GM10266 (cell line): ENCODE measurements around the gene SVEP1.

Experiments
- DNase-seq: peaks from one replicate; pipeline ENCODE4 v3.0.0; 2012; ENCODE audit errors: extremely low spot score
- CTCF ChIP-seq: IDR thresholded peaks from 2 replicates; pipeline ENCODE4 v1.5.1; 2012; ENCODE audit warnings: mild to moderate bottlenecking, low read depth; ENCODE audit not compliant: control insufficient read depth, insufficient read depth; ENCODE audit errors: missing control alignments

Gene SVEP1

GRCh38 chr9:110579034-110579861, at the start of gene SVEP1:
TSS of gene SVEP1 (minus strand) at chr9:110579741. CDS start at chr9:110579543, 198 bp downstream.
- TF ChIP-seq CTCF, result no peak
- no peak for DNase-seq

- DNase-seq, result no peak
- no peak for TF ChIP-seq CTCF
These were observed 46.7 kb upstream of the SVEP1 start for GRCh38 chr9:110626101-110626829.

GRCh38 chr9:110623462-110624025, 44.0 kb upstream of the SVEP1 start:
- peak; percentile 31 for DNase-seq
- peak; percentile 63 for TF ChIP-seq CTCF

GRCh38 chr9:110622368-110622767, 42.8 kb upstream of the SVEP1 start:
- TF ChIP-seq CTCF, result no peak
- no peak for DNase-seq

GRCh38 chr9:110620726-110621125, 41.2 kb upstream of the SVEP1 start:
- TF ChIP-seq CTCF, result no peak
- no peak for DNase-seq

GRCh38 chr9:110619831-110620230, 40.3 kb upstream of the SVEP1 start:
- TF ChIP-seq CTCF, result no peak

More at GRCh38 chr9:110619831-110620230, 40.3 kb upstream of the SVEP1 start:
- DNase-seq, result no peak
